Ishikawa (cell line): ENCODE results near the gene TMEM19.

Experiments
- CEBPB ChIP-seq: IDR thresholded peaks from 2 replicates; pipeline ENCODE4 v1.6.1; 2012
- CREB1 ChIP-seq: IDR thresholded peaks from 2 replicates; pipeline ENCODE4 v1.6.1; 2012; ENCODE audit warnings: low read depth
- EGR1 ChIP-seq: IDR thresholded peaks from 2 replicates; pipeline ENCODE4 v1.6.1; 2012
- EP300 ChIP-seq: IDR thresholded peaks from 2 replicates; pipeline ENCODE4 v1.6.1; 2012; ENCODE audit warnings: borderline replicate concordance
- FOXM1 ChIP-seq: IDR thresholded peaks from 2 replicates; pipeline ENCODE4 v1.6.1; 2012; ENCODE audit warnings: low read depth, borderline replicate concordance
- NFIC ChIP-seq: IDR thresholded peaks from 2 replicates; pipeline ENCODE4 v1.6.1; 2012
- RAD21 ChIP-seq: IDR thresholded peaks from 2 replicates; pipeline ENCODE4 v1.6.1; 2012; ENCODE audit warnings: low read depth
- TAF1 ChIP-seq: IDR thresholded peaks from 2 replicates; pipeline ENCODE4 v1.6.1; 2012; ENCODE audit warnings: low read depth, mild to moderate bottlenecking
- TCF12 ChIP-seq: IDR thresholded peaks from 2 replicates; pipeline ENCODE4 v1.6.1; 2012; ENCODE audit warnings: low read depth
- TEAD4 ChIP-seq: IDR thresholded peaks from 2 replicates; pipeline ENCODE4 v1.6.1; 2012
- YY1 ChIP-seq: IDR thresholded peaks from 2 replicates; pipeline ENCODE4 v1.6.1; 2012; ENCODE audit warnings: low read depth
- ZBTB7A ChIP-seq: IDR thresholded peaks from 2 replicates; pipeline ENCODE4 v1.6.1; 2012; ENCODE audit warnings: low read depth
- TF ChIP-seq, protein P1 (sequence below): IDR thresholded peaks from 2 replicates; pipeline ENCODE4 v1.6.1; 2012
- TF ChIP-seq, protein P2 (sequence below): IDR thresholded peaks from 2 replicates; pipeline ENCODE4 v1.6.1; 2012
- TF ChIP-seq, protein P3 (sequence below): IDR thresholded peaks from 2 replicates; pipeline ENCODE4 v1.6.1; 2012; ENCODE audit warnings: low read depth, mild to moderate bottlenecking

Gene TMEM19

DNA sequence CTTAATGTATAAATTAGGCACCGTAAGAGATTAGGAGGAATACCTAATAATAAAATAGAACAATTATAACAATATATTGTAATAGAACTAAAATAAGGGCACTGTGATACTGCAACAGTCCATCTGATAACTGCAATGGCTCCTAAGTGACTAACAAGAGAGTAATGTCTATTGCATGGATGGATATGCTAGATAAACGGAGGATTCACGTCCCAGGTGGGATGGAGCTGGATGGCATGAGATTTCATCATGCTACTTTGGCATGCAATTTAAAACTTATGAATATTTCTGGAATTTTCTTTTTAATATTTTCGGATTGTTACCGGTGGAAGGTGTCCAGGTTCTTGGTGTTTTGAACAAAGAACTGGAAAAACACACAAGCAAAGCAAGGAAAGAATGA, 2.2 kb upstream of the TMEM19 start:
- TF ChIP-seq YY1 (no peak), CREB1 (no peak)

DNA sequence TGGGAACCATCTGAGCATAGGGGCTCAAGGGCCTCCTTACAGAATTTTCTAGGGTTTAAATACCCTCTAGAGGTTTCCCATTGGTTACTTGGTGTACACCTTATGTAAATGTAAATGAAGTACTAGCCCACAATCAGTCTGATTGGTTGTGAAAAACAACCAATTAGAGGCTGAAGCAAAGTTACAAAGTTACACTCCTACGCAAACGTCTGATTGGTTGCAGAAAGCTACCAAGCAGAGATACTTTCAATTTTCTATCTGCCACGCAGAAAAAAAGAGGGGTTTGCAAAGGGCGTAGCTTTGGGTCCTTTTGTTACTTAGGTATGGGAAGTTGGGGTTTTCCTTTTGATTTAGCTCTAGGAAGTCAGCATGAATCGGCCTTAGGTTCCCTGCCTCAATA, 1.8 kb upstream of the TMEM19 start:
- TF ChIP-seq CREB1 (no peak), ZBTB7A (no peak), TCF12 (no peak), TAF1 (no peak), YY1 (no peak), EGR1 (no peak), TEAD4 (no peak), CEBPB (no peak), EP300 (no peak), RAD21 (no peak), NFIC (no peak), FOXM1 (no peak)
- TF ChIP-seq, protein P1, sequence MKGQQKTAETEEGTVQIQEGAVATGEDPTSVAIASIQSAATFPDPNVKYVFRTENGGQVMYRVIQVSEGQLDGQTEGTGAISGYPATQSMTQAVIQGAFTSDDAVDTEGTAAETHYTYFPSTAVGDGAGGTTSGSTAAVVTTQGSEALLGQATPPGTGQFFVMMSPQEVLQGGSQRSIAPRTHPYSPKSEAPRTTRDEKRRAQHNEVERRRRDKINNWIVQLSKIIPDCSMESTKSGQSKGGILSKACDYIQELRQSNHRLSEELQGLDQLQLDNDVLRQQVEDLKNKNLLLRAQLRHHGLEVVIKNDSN, result no peak
- TF ChIP-seq, protein P2, sequence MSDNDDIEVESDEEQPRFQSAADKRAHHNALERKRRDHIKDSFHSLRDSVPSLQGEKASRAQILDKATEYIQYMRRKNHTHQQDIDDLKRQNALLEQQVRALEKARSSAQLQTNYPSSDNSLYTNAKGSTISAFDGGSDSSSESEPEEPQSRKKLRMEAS, result no peak
- TF ChIP-seq, protein P3, sequence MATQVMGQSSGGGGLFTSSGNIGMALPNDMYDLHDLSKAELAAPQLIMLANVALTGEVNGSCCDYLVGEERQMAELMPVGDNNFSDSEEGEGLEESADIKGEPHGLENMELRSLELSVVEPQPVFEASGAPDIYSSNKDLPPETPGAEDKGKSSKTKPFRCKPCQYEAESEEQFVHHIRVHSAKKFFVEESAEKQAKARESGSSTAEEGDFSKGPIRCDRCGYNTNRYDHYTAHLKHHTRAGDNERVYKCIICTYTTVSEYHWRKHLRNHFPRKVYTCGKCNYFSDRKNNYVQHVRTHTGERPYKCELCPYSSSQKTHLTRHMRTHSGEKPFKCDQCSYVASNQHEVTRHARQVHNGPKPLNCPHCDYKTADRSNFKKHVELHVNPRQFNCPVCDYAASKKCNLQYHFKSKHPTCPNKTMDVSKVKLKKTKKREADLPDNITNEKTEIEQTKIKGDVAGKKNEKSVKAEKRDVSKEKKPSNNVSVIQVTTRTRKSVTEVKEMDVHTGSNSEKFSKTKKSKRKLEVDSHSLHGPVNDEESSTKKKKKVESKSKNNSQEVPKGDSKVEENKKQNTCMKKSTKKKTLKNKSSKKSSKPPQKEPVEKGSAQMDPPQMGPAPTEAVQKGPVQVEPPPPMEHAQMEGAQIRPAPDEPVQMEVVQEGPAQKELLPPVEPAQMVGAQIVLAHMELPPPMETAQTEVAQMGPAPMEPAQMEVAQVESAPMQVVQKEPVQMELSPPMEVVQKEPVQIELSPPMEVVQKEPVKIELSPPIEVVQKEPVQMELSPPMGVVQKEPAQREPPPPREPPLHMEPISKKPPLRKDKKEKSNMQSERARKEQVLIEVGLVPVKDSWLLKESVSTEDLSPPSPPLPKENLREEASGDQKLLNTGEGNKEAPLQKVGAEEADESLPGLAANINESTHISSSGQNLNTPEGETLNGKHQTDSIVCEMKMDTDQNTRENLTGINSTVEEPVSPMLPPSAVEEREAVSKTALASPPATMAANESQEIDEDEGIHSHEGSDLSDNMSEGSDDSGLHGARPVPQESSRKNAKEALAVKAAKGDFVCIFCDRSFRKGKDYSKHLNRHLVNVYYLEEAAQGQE, result no peak

DNA sequence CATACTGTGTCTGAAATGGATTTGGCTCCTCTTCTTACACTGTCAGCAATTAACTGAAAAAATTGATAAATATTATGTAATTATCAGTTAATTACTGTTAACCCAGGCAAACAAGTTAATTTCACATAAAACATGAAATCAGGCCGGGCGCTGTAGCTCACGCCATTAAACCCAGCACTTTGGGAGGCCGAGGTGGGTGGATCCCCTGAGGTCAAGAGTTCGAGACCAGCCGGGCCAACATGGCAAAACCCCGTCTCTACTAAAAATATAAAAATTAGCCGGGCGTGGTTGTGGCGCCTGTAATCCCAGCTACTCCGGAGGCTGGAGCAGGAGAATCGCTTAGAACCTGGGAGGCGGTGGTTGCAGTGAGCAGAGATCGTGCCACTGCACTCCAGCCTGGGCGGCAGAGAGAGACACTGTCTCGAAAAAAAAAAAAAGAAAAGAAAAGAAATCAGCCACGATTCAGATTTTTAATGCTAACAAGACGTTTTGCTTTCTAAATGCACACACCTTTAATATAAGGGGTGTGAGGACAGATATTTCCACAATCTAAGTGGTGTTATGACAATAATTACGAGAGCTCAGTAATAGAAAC, 473 bp upstream of the TMEM19 start:
- TF ChIP-seq CEBPB, result no peak
- no peak for TF ChIP-seq FOXM1
- TF ChIP-seq, protein P1, result no peak
- no peak for TF ChIP-seq EP300
- TF ChIP-seq NFIC, result no peak
- no peak for TF ChIP-seq TCF12
- TF ChIP-seq, protein P3, result no peak
- TF ChIP-seq EGR1, result no peak
- no peak for TF ChIP-seq CREB1
- TF ChIP-seq RAD21, result no peak
- TF ChIP-seq TAF1, result no peak
- TF ChIP-seq ZBTB7A, result no peak; the same call in 1 of the 2 replicates

DNA sequence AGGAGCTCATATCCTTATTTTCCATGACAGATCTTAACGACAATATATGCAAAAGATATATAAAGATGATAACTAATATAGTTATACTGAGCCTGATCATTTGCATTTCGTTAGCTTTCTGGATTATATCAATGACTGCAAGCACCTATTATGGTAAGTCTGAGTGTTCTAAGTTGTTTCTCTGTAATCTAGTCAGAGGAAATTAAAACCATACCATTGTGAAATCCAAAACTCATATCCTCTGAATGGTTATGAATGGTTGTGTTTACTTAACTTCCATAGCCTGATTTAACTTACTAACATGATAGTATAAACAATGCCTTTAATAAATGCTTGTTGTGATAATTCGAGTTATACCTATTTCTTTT, 760 bp downstream of the TMEM19 start:
- TF ChIP-seq, protein P1, result no peak
- no peak for TF ChIP-seq YY1
- TF ChIP-seq EP300, result no peak
- no peak for TF ChIP-seq CREB1
- TF ChIP-seq, protein P2, result no peak
- TF ChIP-seq CEBPB, result no peak
- TF ChIP-seq TEAD4, result no peak
- no peak for TF ChIP-seq TAF1
- TF ChIP-seq FOXM1, result no peak
- TF ChIP-seq NFIC, result no peak
- no peak for TF ChIP-seq TCF12
- no peak for TF ChIP-seq ZBTB7A
- TF ChIP-seq EGR1, result no peak
- no peak for TF ChIP-seq RAD21
- TF ChIP-seq, protein P3, result no peak
